Posterior vena cava (tissue), 2 donors: ENCODE measurements around the gene CIART. TPM values are rescaled to one million over a fixed set of nuclear protein-coding genes. Genes with fewer than 3 reads are reported as not detected.
"Not testable (repeated sequence)": the region's sequence is repeated elsewhere in the genome, so short reads cannot be mapped to it uniquely, and the experiment has no call there.

Source experiments
- DNase-seq: peaks from one replicate; pipeline ENCODE4 v3.0.0-alpha.2; 2020; ENCODE audit warnings: low spot score
- intact Hi-C, 2 donors: fragments of 100-400 bp; cut with DNase I; formaldehyde crosslinking; loops; one replicate each; pipeline versions ENCODE4 v1.14.1 to v1.14.2; 2022 to 2023
- total RNA-seq, 2 donors: library from RNA; stranded (reverse); fragmentation: NEBNext Ultra II Directional; extraction: Animal tissue kit (Norgen Biotek cat#: 25700); gene quantifications; one replicate each; pipeline ENCODE4 v1.2.1, GENCODE V29; 2021
- donor health status: DM: yes; HTN: yes; CAD: no.
- donor health status: DM: yes; HTN: yes; CAD: no.

CIART gene
- total RNA-seq, 2 donors from 2014 or later, result 6.7 to 9.1 TPM

DNA sequence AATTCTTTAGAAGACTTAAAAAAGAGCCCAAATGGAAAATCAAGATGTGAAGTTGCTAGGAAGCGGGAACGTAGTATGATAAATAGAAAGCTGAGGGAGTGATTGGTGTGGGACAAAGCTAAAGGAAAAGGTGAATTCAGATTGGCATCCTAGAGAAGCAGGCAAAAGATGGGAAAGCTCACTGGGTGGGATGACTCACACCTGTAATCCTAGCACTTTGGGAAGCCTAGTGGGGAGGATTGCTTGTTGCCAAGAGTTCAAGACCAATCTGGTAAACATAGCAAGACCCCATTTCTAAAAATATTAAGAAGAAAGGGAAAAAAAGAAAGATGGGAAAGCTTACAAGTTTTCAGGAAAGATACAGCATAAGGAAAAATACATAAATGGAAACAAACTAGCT is 13.1 kb downstream of the CIART start:
- intact Hi-C loops, result no loop called here
- DNase-seq, result no peak

DNA sequence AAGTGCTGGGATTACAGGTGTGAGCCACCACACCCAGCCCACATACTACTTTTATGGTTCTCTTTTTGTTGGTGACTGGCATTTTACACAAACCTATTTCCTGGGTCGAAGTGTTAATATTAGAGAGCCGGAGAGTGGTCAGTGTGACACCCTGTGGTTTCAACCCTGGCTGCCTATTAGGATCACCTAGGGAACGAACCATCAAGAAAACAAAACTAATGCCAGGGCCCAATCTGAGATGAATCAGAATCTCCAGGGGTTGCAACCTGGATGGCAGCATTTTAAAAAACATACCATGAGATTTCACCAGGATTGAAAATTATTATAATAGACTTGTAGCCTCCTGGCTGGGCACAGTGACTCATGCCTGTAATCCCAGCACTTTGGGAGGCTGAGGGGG is 17.4 kb downstream of the CIART start:
- intact Hi-C loops, result loop anchor here in 1 of 2 donors (1.0 kb wide), 1 partner anchor 33 kb away; no protein-coding TSS in a partner anchor
- no peak for DNase-seq

DNA sequence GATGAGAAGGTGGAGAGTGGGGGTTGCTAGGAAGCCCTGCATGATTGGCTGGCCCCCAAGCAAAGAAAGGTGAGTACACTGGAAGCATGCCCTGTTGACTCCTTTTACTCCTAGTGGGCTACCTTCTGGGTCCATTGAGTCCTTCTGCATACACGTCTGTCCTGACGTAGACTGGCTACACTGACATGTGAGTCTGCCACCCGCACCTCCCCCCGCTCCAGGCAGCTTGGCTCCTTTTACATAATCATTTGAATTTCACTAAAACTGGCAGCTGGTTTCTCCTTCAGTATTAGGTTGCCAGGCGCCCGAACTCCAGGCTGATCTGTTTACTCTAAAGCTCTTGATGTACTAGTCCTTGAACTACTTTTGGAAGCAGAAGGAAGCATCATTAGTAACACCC is 20.0 kb downstream of the CIART start:
- DNase-seq, result no peak
- intact Hi-C loops, result no loop called here

DNA sequence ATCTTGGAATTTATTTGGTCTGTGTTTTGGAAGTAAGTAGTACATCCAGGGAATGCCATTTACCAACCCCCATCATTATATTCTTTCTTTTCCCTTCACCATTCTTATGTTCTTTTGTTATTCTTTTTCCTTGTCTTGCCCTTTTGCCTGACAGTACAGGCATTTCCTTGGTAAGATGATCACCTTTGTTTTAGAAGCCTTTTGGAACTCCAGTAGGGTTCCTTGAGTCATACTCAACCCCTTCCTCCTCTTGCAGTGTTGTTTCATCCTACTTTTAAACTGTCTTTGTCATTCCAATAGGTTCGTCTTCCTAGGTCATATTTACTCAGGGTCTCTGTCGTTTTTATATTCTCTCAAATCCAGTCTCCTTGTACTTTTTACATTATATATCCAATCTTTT is 20.5 kb downstream of the CIART start:
- DNase-seq, result no peak
- intact Hi-C loops, result no loop called here

DNA sequence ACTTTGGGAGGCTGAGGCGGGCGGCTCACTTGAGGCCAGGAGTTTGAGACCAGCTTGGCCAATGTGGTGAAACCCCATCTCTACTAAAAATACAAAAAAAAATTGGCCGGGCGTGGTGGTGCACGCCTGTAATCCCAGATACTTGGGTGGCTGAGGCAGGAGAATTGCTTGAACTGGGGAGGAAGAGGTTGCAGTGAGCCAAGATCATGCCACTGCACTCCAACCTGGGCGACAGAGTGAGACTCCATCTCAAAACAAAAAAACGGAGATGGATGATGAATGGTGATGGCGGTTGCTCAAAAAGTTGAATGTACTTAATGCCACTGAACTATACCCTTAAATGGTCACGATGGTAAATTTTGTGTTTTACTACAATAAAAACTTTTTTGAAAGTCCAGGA is 26.2 kb downstream of the CIART start:
- DNase-seq, intact Hi-C loops: not testable (repeated sequence)

DNA sequence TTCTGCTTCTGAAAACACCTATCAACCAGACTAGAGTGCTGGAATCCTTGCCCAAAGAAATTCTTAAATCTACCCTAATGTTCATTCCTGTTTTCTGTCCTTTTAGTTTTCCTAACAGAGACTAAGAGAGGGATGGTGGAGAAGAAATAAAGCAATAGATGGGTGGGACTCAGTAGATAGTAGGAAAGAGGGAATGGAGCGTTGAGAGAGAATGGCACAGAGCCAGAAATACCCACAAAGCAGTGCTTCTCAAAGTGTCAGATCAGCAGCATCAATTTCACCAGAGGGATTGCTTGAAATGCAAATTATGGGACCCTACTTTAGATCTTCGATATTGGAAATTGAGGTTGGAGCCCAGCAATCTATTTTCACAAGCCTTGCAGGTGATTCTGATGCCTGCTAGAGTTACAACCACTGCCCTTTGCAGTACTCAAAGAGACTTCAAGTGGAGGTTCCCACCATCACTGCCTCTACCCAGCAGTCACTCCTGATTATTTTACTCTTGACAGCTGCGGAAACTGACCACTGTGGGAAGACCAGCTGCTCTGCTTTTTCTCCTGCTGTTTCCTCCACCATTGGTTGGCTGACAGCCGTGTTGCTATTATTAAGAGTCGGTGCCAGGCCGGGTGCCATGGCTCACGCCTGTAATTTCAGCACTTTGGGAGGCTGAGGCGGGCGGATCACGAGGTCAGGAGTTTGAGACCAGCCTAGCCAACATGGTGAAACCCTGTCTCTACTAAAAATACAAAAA is 27.6 kb downstream of the CIART start:
- intact Hi-C loops, result no loop called here
- DNase-seq, result no peak

DNA sequence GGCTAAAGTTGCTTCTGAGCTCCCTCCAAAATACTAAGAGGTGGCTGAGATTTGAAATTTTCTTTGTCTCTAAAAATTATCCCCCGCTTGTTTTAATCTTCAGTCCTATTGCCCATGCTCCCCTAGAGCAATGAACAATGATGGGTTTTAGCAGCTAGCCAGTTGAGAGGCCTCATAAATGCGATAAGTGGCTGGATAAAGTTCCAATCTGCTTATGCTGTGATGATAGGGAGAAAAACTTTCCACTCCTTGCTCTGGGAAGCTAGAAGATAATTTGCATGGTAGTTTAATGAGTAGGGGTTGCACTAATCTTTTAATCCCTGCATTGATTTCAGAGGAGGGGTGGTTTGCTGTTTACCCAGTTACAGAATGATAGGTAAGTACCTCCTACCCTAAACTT is 29.4 kb downstream of the CIART start:
- DNase-seq, result no peak
- intact Hi-C loops, result no loop called here

DNA sequence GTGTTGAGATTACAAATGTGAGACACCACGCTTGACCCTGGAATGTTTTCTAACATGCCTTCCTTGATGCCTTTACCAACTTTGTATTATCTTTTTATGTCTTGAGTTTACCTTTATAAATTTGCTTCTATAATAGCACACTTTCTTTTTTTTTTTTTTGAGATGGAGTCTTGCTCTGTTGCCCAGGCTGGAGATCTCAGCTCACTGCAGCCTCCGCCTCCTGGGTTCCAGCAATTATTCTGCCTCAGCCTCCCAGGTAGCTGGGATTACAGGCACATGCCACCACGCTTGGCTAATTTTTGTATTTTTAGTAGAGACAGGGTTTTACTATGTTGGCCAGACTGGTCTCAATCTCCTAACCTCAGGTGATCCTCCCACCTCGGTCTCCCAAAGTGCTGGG is 32.3 kb downstream of the CIART start:
- intact Hi-C loops, DNase-seq: not testable (repeated sequence)

DNA sequence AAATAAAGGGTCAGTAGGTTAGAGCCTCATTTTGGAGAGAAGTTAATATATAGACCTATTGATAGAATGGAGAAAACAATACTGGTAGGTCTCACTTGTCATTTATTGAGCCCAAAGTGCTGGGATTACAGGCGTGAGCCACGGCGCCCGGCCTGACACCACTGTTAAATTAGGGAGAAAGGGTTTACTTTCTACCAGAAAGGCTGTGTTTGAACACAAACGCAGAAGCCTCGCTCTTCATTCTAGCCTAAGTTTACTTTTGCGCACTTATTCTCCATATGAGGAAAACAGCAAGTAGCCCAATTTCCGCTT is 38.3 kb downstream of the CIART start:
- intact Hi-C loops, result no loop called here
- no peak for DNase-seq

DNA sequence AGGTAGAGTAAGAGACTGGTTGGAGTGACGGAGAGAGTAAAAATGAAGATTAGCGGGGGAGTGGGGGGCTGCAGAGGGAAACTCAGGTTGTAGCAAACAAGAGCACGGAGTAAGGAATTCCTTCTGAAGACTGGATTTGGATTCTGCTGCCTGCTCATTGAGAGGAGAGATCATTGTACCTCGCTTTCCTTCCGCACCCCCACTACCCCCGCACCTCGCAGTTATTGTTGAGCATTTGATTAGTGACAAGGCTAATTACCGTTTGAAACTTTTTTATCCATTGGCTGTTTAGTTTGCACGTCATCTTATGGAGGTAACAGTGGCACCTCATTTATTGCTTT is 39.4 kb downstream of the CIART start:
- intact Hi-C loops, result no loop called here
- DNase-seq, result no peak

DNA sequence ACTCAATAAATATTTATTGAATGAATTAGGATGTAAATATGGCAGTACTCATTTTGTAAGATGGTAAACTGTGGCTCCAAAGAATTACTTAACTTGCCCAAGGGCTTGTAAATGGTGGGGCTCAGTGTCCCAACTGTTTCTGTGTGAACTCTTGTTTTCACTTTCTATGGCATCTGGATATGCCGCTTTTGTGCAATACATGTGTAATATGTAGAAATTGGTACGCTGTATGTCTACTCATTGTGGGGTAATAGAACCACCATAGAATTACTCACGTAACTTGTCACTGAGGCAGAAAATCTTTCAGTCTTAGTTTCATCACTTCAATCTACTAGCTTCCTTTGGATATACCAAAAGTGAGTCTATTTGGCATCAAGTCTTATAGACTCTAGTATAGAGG is 40.0 kb downstream of the CIART start:
- DNase-seq, result no peak
- intact Hi-C loops, result no loop called here

DNA sequence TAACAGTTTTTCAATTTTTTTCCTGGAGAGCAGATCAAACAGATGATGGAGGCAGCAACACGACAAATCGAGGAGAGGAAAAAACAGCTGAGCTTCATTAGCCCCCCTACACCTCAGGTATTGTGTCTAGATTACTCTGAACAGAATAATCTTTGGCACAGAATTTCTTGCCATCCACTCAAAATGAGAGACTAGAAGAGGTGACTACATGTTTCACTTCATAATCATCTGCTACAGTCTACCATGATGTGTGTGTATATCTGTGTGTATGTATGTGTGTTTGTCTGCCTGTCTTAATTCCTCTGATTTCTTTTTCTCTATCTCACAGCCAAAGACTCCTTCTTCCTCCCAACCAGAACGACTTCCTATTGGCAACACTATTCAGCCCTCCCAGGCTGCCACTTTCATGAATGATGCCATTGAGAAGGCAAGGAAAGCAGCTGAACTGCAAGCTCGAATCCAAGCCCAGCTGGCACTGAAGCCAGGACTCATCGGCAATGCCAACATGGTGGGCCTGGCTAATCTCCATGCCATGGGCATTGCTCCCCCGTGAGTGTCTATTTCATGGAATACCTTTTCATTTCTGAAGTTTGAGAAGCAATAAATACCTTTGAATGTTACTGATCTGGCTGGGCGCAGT is 50.4 kb downstream of the CIART start:
- DNase-seq, result no peak

More for the DNA sequence above, 50.4 kb downstream of the CIART start:
- intact Hi-C loops, result loop anchor here in 1 of 2 donors (1.0 kb wide), 1 partner anchor 32 kb away; no protein-coding TSS in a partner anchor

Other genes starting within 250 kb of the CIART start
- gene VPS45, start 214.8 kb upstream of the CIART start, total RNA-seq, result 10 to 100 TPM; 42.1 to 44.1 TPM
- gene PLEKHO1, start 132.6 kb upstream of the CIART start, total RNA-seq, result 100 to 1,000 TPM in 1 of 2 donors, 10 to 100 TPM in 1; 55.6 to 103 TPM
- 10 to 100 TPM; 28.0 to 36.6 TPM for gene ANP32E, start 46.4 kb upstream of the CIART start, total RNA-seq
- gene CA14, start 24.8 kb upstream of the CIART start, total RNA-seq, result not detected
- gene APH1A, start 13.5 kb upstream of the CIART start, total RNA-seq, result 10 to 100 TPM; 56.2 to 68.1 TPM
- 10 to 100 TPM; 39.3 to 44.2 TPM for gene C1orf54, start 9.8 kb upstream of the CIART start, total RNA-seq
- gene MRPS21, start 11.3 kb downstream of the CIART start, total RNA-seq, result 10 to 100 TPM; 40.6 to 49.4 TPM
- gene PRPF3, start 39.0 kb downstream of the CIART start, total RNA-seq, result 10 to 100 TPM; 32.4 to 39.3 TPM
- 10 to 100 TPM; 22.4 to 26.2 TPM for gene RPRD2, start 81.6 kb downstream of the CIART start, total RNA-seq
- gene TARS2, start 204.9 kb downstream of the CIART start, total RNA-seq, result 10 to 100 TPM; 10.7 to 16.0 TPM
- 10 to 100 TPM; 51.9 to 78.0 TPM for gene ECM1, start 225.6 kb downstream of the CIART start, total RNA-seq
- not detected for gene FALEC, start 233.2 kb downstream of the CIART start, total RNA-seq